H9 (cell line): ENCODE measurements around the gene C1QTNF6. TPM values are rescaled to one million over a fixed set of nuclear protein-coding genes. Genes with fewer than 3 reads are reported as not detected.

Experiments used
- DNase-seq: peaks from one replicate; pipeline ENCODE4 v3.0.0-alpha.2; 2017
- H2AFZ ChIP-seq: one replicate; pipeline ENCODE4 v1.6.1; 2013; ENCODE audit warnings: mild to moderate bottlenecking, low read length, control low read depth, moderate library complexity
- H2AK5ac ChIP-seq: 2 replicates; pipeline ENCODE4 v1.6.1; 2013; ENCODE audit warnings: low read length, control low read depth, mixed read lengths; ENCODE audit not compliant: insufficient read length
- H2BK120ac ChIP-seq: one replicate; pipeline ENCODE4 v1.6.1; 2013; ENCODE audit warnings: low read depth, mild to moderate bottlenecking, low read length, control low read depth, inconsistent platforms; ENCODE audit not compliant: poor library complexity, severe bottlenecking
- H2BK12ac ChIP-seq: 2 replicates; pipeline ENCODE4 v1.6.1; 2013; ENCODE audit warnings: low read length, control low read depth, mixed read lengths, low read depth; ENCODE audit not compliant: insufficient read length
- H2BK15ac ChIP-seq: 2 replicates; pipeline ENCODE4 v1.6.1; 2013; ENCODE audit warnings: low read depth, low read length, control low read depth
- H2BK20ac ChIP-seq: one replicate; pipeline ENCODE4 v1.6.1; 2013; ENCODE audit warnings: low read depth, mild to moderate bottlenecking, low read length, control low read depth, inconsistent platforms; ENCODE audit not compliant: poor library complexity, severe bottlenecking
- H2BK5ac ChIP-seq: 2 replicates; pipeline ENCODE4 v1.6.1; 2013; ENCODE audit warnings: low read length, control low read depth, mixed read lengths; ENCODE audit not compliant: insufficient read length
- H3K14ac ChIP-seq: 2 replicates; pipeline ENCODE4 v1.6.1; 2013; ENCODE audit warnings: low read length, control low read depth; ENCODE audit not compliant: insufficient read depth
- H3K18ac ChIP-seq: 2 replicates; pipeline ENCODE4 v1.6.1; 2013; ENCODE audit warnings: low read depth, mild to moderate bottlenecking, mixed read lengths, low read length, control low read depth; ENCODE audit not compliant: insufficient read length
- H3K23ac ChIP-seq: 2 replicates; pipeline ENCODE4 v1.6.1; 2013; ENCODE audit warnings: low read length, control low read depth, mixed read lengths, low read depth; ENCODE audit not compliant: insufficient read length
- H3K23me2 ChIP-seq: 2 replicates; pipeline ENCODE4 v1.6.1; 2013; ENCODE audit warnings: low read depth, mild to moderate bottlenecking, mixed read lengths, low read length, control low read depth; ENCODE audit not compliant: insufficient read length, poor library complexity, severe bottlenecking
- H3K27ac ChIP-seq: 2 replicates; pipeline ENCODE4 v1.5.1; 2013; ENCODE audit warnings: low read length, control low read depth, mixed read lengths, low read depth; ENCODE audit not compliant: insufficient read length
- H3K27me3 ChIP-seq: 2 replicates; pipeline ENCODE4 v1.6.1; 2013; ENCODE audit warnings: low read length, control low read depth, inconsistent platforms; ENCODE audit not compliant: insufficient read depth
- H3K4ac ChIP-seq: 2 replicates; pipeline ENCODE4 v1.6.1; 2013; ENCODE audit warnings: low read depth, mild to moderate bottlenecking, control low read depth, inconsistent platforms, low read length, moderate library complexity
- H3K4me1 ChIP-seq: 2 replicates; pipeline ENCODE4 v1.6.1; 2013; ENCODE audit warnings: low read length, control low read depth, inconsistent platforms; ENCODE audit not compliant: insufficient read depth
- H3K4me2 ChIP-seq: 2 replicates; pipeline ENCODE4 v1.6.1; 2013; ENCODE audit warnings: low read length, control low read depth, mixed read lengths; ENCODE audit not compliant: insufficient read length, insufficient read depth
- H3K56ac ChIP-seq: 2 replicates; pipeline ENCODE4 v1.6.1; 2013; ENCODE audit warnings: low read depth, mild to moderate bottlenecking, mixed read lengths, low read length, control low read depth; ENCODE audit not compliant: insufficient read length
- H3K79me1 ChIP-seq: 2 replicates; pipeline ENCODE4 v1.6.1; 2013; ENCODE audit warnings: low read depth, mild to moderate bottlenecking, moderate library complexity, low read length, control low read depth, inconsistent platforms; ENCODE audit not compliant: insufficient read depth, poor library complexity, severe bottlenecking
- H3K79me2 ChIP-seq: 2 replicates; pipeline ENCODE4 v1.6.1; 2013; ENCODE audit warnings: low read length, control low read depth, inconsistent platforms; ENCODE audit not compliant: insufficient read depth
- H3K9ac ChIP-seq: 2 replicates; pipeline ENCODE4 v1.6.1; 2013; ENCODE audit warnings: low read length, control low read depth, mixed read lengths; ENCODE audit not compliant: insufficient read length; ENCODE audit errors: extremely low read depth
- H3K9me3 ChIP-seq: one replicate; pipeline ENCODE4 v1.6.1; 2013; ENCODE audit warnings: low read depth, low read length, inconsistent platforms; ENCODE audit not compliant: control insufficient read depth
- H3T11ph ChIP-seq: one replicate; pipeline ENCODE4 v1.6.1; 2013; ENCODE audit warnings: mild to moderate bottlenecking, low read length, control low read depth, inconsistent platforms
- H4K20me1 ChIP-seq: one replicate; pipeline ENCODE4 v1.6.1; 2013; ENCODE audit not compliant: control insufficient read depth, insufficient read length, insufficient read depth
- H4K5ac ChIP-seq: 2 replicates; pipeline ENCODE4 v1.6.1; 2013; ENCODE audit warnings: low read depth, mild to moderate bottlenecking, mixed read lengths, low read length, control low read depth; ENCODE audit not compliant: insufficient read length
- H4K8ac ChIP-seq: replicated peaks from 2 replicates; pipeline ENCODE4 v1.6.1; 2013; ENCODE audit warnings: low read length, control low read depth, mixed read lengths, low read depth; ENCODE audit not compliant: insufficient read length
- H4K91ac ChIP-seq: 2 replicates; pipeline ENCODE4 v1.6.1; 2013; ENCODE audit warnings: low read depth, mild to moderate bottlenecking, moderate library complexity, mixed read lengths, low read length, control low read depth; ENCODE audit not compliant: insufficient read length
- H3K27ac Mint-ChIP-seq, 3 experiments: 2 replicates in 2 of 3; 3 replicates in 1 of 3; pipeline ENCODE4 v1.8.0; 2020 to 2021; ENCODE audit warnings: mixed read lengths in 3 of 3, mild to moderate bottlenecking in 1 of 3, moderate library complexity in 1 of 3
- H3K27me3 Mint-ChIP-seq: 2 replicates; pipeline ENCODE4 v1.8.0; 2021; ENCODE audit warnings: low read depth, mild to moderate bottlenecking, moderate library complexity, mixed read lengths
- H3K36me3 Mint-ChIP-seq, 3 experiments: 2 replicates in 2 of 3; 3 replicates in 1 of 3; pipeline ENCODE4 v1.8.0; 2020 to 2021; ENCODE audit warnings: low read depth in 3 of 3, mixed read lengths in 3 of 3; ENCODE audit not compliant: insufficient read depth in 1 of 3
- H3K4me1 Mint-ChIP-seq, 2 experiments: 2 replicates each; pipeline ENCODE4 v1.8.0; 2020; ENCODE audit warnings: mixed read lengths in 2 of 2
- H3K4me3 Mint-ChIP-seq, 2 experiments: 2 replicates in 1 of 2; 3 replicates in 1 of 2; pipeline ENCODE4 v1.8.0; 2020 to 2021; ENCODE audit warnings: mild to moderate bottlenecking in 2 of 2, mixed read lengths in 2 of 2, moderate library complexity in 1 of 2
- H3K9me3 Mint-ChIP-seq, 2 experiments: 2 replicates in 1 of 2; 3 replicates in 1 of 2; pipeline ENCODE4 v1.8.0; 2020; ENCODE audit warnings: mild to moderate bottlenecking in 2 of 2, mixed read lengths in 2 of 2, moderate library complexity in 1 of 2
- CTCF ChIP-seq: fragments of 200-600 bp; sonication (generic); conservative IDR thresholded peaks from 3 replicates; pipeline ENCODE4 v1.8.0; 2021; ENCODE audit warnings: antibody characterized with exemption, mild to moderate bottlenecking
- WGBS: extraction: QIAGEN DNeasy Blood & Tissue Kit; methylation state at CpG from one replicate; pipeline ENCODE4 v1.1.7; 2013; ENCODE audit warnings: missing lambda C conversion rate, low lambda C conversion rate, mixed read lengths; ENCODE audit not compliant: insufficient read length; ENCODE audit errors: extremely low coverage; 5-methylcytosine and 5-hydroxymethylcytosine counted together
- total RNA-seq: library from RNA; stranded (reverse); gene quantifications from 2 replicates; pipeline ENCODE4 v1.2.1, GENCODE V29; 2021

The C1QTNF6 gene
- total RNA-seq, 1 experiment from 2014 or later: 5.0 TPM

- Mint-ChIP-seq H3K9me3 (peaks cover 0 to 8% of the 10 kb centered on the region in 2 experiments; a peak in 1 of 5 replicates), H3K27ac (no peak overlapping the region), H3K4me1 (peaks cover 10 to 28% of the 10 kb centered on the region in 2 experiments), H3K4me3 (no peak overlapping the region), H3K27me3 (peaks cover 29% of the 10 kb centered on the region), H3K36me3 (peaks cover 0 to 6% (median 2%) of the 10 kb centered on the region in 3 experiments; a peak in 3 of 7 replicates)
- no peak overlapping the region for H2BK5ac ChIP-seq
- no peak overlapping the region for H3K14ac ChIP-seq
- no peaks in the 10 kb centered on the region for H3K23me2 ChIP-seq
- H4K5ac ChIP-seq: no peak overlapping the region
- no peaks in the 10 kb centered on the region for H3K79me2 ChIP-seq
- no peaks in the 10 kb centered on the region for H3K4me1 ChIP-seq
- no peak for DNase-seq
- no peak overlapping the region for H2AFZ ChIP-seq
- H4K8ac ChIP-seq: no peak overlapping the region
- no peak overlapping the region for H3K4me2 ChIP-seq
- H3K27ac ChIP-seq: no peak overlapping the region
- H2BK120ac ChIP-seq: no peak overlapping the region
- no peaks in the 10 kb centered on the region for H3K27me3 ChIP-seq
- TF ChIP-seq CTCF: no peak
- no peaks in the 10 kb centered on the region for H3K9me3 ChIP-seq
- no peak overlapping the region for H3K56ac ChIP-seq
- no peak overlapping the region for H3T11ph ChIP-seq
- no peak overlapping the region for H3K23ac ChIP-seq
- H3K9ac ChIP-seq: no peak overlapping the region
- no peak overlapping the region for H2BK12ac ChIP-seq
- no CpG with 5 or more reads among the region's 11 CpGs for WGBS
- H3K4ac ChIP-seq: no peak overlapping the region
- no peaks in the 10 kb centered on the region for H4K20me1 ChIP-seq
- no peak overlapping the region for H2BK20ac ChIP-seq
- H2BK15ac ChIP-seq: no peak overlapping the region
- no peak overlapping the region for H2AK5ac ChIP-seq
- no peaks in the 10 kb centered on the region for H3K79me1 ChIP-seq
- H4K91ac ChIP-seq: no peak overlapping the region
- H3K18ac ChIP-seq: no peak overlapping the region
These were observed 25.6 kb downstream of the C1QTNF6 start for GRCh38 chr22:37162221-37163095.
